ENCODE data around the gene THOP1. TPM values are rescaled to one million over a fixed set of nuclear protein-coding genes. Genes with fewer than 3 reads are reported as not detected.

Gene THOP1
- total RNA-seq, 1 donor from 2014 or later: 79.0 TPM

DNA sequence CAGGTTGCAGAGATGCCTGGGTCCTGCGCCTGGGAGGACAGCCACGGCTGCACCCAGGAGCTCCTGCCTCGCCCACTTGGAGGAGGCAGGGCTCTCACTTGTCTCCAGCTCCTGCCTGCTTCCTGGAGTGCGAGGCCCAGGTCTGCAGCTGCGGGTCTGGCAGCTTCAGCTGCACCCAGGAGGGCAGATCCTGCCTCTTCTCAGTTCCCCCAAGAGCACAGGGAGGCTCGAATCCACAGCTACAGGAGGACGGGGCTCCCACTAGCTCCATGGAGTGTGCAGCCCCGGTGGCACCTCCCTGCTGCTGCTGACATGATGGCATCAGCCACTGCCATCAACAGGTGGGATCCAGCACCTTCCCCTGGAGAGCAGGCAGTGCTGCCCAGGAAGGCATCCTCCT, 38.8 kb downstream of the THOP1 start:
- Histone ChIP-seq H3K36me3 (ENCODE audit: control insufficient read depth, insufficient read depth, low read length) (no peaks in the 10 kb centered on the region), H3K4me3 (ENCODE audit: low read depth, low read length) (no peak overlapping the region), H3K27me3 (ENCODE audit: control insufficient read depth, insufficient read depth, low read length) (no peaks in the 10 kb centered on the region)
- TF ChIP-seq, protein P1, sequence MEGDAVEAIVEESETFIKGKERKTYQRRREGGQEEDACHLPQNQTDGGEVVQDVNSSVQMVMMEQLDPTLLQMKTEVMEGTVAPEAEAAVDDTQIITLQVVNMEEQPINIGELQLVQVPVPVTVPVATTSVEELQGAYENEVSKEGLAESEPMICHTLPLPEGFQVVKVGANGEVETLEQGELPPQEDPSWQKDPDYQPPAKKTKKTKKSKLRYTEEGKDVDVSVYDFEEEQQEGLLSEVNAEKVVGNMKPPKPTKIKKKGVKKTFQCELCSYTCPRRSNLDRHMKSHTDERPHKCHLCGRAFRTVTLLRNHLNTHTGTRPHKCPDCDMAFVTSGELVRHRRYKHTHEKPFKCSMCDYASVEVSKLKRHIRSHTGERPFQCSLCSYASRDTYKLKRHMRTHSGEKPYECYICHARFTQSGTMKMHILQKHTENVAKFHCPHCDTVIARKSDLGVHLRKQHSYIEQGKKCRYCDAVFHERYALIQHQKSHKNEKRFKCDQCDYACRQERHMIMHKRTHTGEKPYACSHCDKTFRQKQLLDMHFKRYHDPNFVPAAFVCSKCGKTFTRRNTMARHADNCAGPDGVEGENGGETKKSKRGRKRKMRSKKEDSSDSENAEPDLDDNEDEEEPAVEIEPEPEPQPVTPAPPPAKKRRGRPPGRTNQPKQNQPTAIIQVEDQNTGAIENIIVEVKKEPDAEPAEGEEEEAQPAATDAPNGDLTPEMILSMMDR (IDR thresholded peaks at IDR 0.05; ENCODE audit: insufficient read depth, low read length, poor library complexity, severe bottlenecking): no peak
- no peak for DNase-seq (ENCODE audit: low read depth)

DNA sequence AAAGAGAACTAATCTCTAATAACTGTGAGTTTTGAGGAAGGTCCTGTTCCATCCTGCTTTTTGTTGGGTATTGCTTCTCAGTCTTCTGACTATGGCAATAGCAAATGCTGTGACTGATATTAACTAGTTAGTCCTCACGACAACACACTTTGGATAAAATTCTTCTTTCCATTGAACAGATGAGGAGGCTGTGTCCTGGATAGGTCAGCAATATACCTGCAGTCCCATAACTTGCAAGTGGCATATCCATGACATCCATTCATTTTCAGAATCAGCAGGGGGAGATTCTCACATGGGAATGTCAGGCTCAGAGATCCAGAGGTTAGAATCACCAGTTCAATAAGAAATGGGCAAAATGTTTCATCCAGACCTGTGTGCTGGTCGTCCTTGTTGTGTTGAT, 41.7 kb downstream of the THOP1 start:
- no peak for DNase-seq (ENCODE audit: low read depth)
- TF ChIP-seq, protein P1 (IDR thresholded peaks at IDR 0.05; ENCODE audit: insufficient read depth, low read length, poor library complexity, severe bottlenecking): no peak
- Histone ChIP-seq H3K27me3 (ENCODE audit: control insufficient read depth, insufficient read depth, low read length) (no peaks in the 10 kb centered on the region), H3K4me3 (ENCODE audit: low read depth, low read length) (no peak overlapping the region), H3K36me3 (ENCODE audit: control insufficient read depth, insufficient read depth, low read length) (no peaks in the 10 kb centered on the region)

DNA sequence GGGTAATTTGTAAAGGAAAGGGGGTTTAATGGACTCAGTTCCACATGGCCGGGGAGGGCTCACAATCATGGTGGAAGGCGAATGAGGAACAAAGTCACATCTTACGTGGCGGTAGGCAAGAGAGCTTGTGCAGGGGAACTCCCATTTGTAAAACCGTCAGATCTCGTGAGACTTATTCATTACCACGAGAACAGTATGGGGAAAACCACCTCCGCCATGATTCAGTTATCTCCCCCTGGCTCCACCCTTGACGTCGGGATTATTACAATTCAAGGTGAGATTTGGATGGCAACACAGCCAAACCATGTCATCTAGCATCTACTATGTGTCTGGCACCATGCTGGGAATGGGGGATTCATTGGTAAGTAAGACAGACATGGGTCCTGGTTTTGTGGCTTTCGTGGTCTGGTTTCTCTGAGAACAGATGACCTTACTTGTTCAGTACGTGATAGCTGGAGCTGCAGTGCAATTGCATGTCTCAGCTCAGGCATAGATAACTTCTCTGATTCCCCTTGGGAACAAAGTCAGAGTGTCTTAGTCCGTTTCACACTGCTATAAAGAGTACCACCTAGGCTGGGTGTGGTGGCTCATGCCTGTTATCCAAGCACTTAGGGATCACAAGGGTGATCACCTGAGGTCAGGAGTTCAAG, 42.7 kb downstream of the THOP1 start:
- DNase-seq (ENCODE audit: low read depth): no peak
- Histone ChIP-seq H3K27me3 (ENCODE audit: control insufficient read depth, insufficient read depth, low read length) (no peaks in the 10 kb centered on the region), H3K36me3 (ENCODE audit: control insufficient read depth, insufficient read depth, low read length) (peaks cover 1% of the 10 kb centered on the region), H3K4me3 (ENCODE audit: low read depth, low read length) (no peak overlapping the region)
- TF ChIP-seq, protein P1 (IDR thresholded peaks at IDR 0.05; ENCODE audit: insufficient read depth, low read length, poor library complexity, severe bottlenecking): no peak

DNA sequence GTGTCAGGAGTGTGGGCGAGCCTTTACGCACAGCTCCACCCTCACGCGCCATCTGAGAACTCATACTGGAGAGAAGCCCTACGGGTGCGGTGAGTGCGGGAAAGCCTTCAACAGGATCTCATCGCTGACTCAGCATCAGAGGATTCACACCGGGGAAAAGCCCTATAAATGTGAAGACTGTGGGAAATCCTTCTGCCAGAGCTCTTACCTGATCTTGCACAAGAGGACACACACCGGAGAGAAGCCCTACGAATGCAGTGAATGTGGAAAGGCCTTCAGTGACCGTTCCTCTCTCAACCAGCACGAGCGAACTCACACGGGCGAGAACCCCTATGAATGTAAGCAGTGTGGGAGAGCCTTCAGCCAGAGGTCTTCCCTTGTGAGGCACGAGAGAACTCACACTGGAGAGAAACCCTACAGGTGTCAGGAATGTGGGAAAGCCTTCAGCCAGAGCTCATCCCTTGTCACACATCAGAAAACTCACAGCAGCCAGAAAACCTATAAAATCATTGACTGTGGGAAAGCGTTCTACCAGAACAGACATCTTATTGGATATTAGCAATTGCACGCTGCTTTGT, 49.1 kb downstream of the THOP1 start:
- TF ChIP-seq, protein P1 (IDR thresholded peaks at IDR 0.05; ENCODE audit: insufficient read depth, low read length, poor library complexity, severe bottlenecking): no peak
- DNase-seq (ENCODE audit: low read depth): no peak
- H3K27me3 ChIP-seq (ENCODE audit: control insufficient read depth, insufficient read depth, low read length): no peaks in the 10 kb centered on the region

DNA sequence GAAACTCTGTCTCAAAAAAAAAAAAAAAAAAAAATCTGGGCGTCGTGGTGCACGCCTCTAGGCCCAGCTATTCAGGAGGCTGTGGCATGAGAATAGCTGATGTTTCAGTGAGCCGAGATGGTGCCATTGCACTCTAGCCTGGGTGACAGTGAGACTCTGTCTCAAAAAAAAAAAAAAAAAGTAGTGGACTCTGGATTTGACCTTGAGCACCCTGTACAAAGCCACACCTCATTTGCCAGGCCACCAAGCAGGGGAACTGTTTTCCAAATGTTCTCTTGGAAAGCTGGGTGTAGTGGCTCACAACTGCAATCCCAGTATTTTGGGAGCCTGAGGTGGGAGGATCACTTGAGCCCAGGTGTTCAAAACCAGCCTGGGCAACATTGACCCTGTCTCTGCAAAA, 52.1 kb downstream of the THOP1 start:
- Histone ChIP-seq H3K27me3 (ENCODE audit: control insufficient read depth, insufficient read depth, low read length) (no peaks in the 10 kb centered on the region), H3K4me3 (ENCODE audit: low read depth, low read length) (no peak overlapping the region), H3K36me3 (ENCODE audit: control insufficient read depth, insufficient read depth, low read length) (peaks cover 3% of the 10 kb centered on the region)
- DNase-seq (ENCODE audit: low read depth): no peak
- TF ChIP-seq, protein P1 (IDR thresholded peaks at IDR 0.05; ENCODE audit: insufficient read depth, low read length, poor library complexity, severe bottlenecking): no peak

More for the DNA sequence above, 49.1 kb downstream of the THOP1 start:
- H3K4me3 ChIP-seq (ENCODE audit: low read depth, low read length): no peak overlapping the region
- peaks cover 4% of the 10 kb centered on the region for H3K36me3 ChIP-seq (ENCODE audit: control insufficient read depth, insufficient read depth, low read length)

Measured in kidney epithelial cell (primary cell).